Endodermal cell (in vitro differentiated cells): ENCODE results near the gene ESR1. TPM values are rescaled to one million over a fixed set of nuclear protein-coding genes. Genes with fewer than 3 reads are reported as not detected.

Source experiments
- DNase-seq: peaks from one replicate; pipeline ENCODE4 v3.0.0-alpha.2; 2017
- H3K27ac ChIP-seq: 2 replicates; pipeline ENCODE4 v1.5.1; 2013; ENCODE audit warnings: mild to moderate bottlenecking, low read depth, low read length, moderate library complexity
- H3K27me3 ChIP-seq: 2 replicates; pipeline ENCODE4 v1.6.1; 2013; ENCODE audit warnings: mild to moderate bottlenecking, low read length, moderate library complexity; ENCODE audit not compliant: insufficient read depth, control insufficient read depth, poor library complexity, severe bottlenecking
- H3K36me3 ChIP-seq: 2 replicates; pipeline ENCODE4 v1.7.0; 2013; ENCODE audit warnings: mild to moderate bottlenecking, low read length, moderate library complexity; ENCODE audit not compliant: control insufficient read depth, insufficient read depth
- H3K4me1 ChIP-seq: one replicate; pipeline ENCODE4 v1.7.0; 2013; ENCODE audit warnings: low read length; ENCODE audit not compliant: control insufficient read depth, insufficient read depth
- H3K4me3 ChIP-seq: 2 replicates; pipeline ENCODE4 v1.5.1; 2013; ENCODE audit warnings: mild to moderate bottlenecking, low read length, moderate library complexity
- H3K9ac ChIP-seq: 2 replicates; pipeline ENCODE4 v1.6.1; 2013; ENCODE audit warnings: mild to moderate bottlenecking, low read length, moderate library complexity; ENCODE audit not compliant: poor library complexity, severe bottlenecking; ENCODE audit errors: extremely low read depth
- H3K9me3 ChIP-seq: 2 replicates; pipeline ENCODE4 v1.6.1; 2013; ENCODE audit warnings: mild to moderate bottlenecking, low read length, moderate library complexity; ENCODE audit not compliant: control insufficient read depth
- H3K27ac Mint-ChIP-seq: 2 replicates; pipeline ENCODE4 v1.8.0; 2020; ENCODE audit warnings: mixed read lengths
- H3K27me3 Mint-ChIP-seq: 2 replicates; pipeline ENCODE4 v1.8.0; 2021; ENCODE audit warnings: mild to moderate bottlenecking, mixed read lengths; ENCODE audit not compliant: insufficient read depth
- H3K36me3 Mint-ChIP-seq: 2 replicates; pipeline ENCODE4 v1.8.0; 2020; ENCODE audit warnings: low read depth, mixed read lengths
- H3K4me1 Mint-ChIP-seq: 2 replicates; pipeline ENCODE4 v1.8.0; 2020; ENCODE audit warnings: mixed read lengths
- H3K4me3 Mint-ChIP-seq: 2 replicates; pipeline ENCODE4 v1.8.0; 2020; ENCODE audit warnings: mild to moderate bottlenecking, moderate library complexity, mixed read lengths
- H3K9me3 Mint-ChIP-seq: 2 replicates; pipeline ENCODE4 v1.8.0; 2020; ENCODE audit warnings: mild to moderate bottlenecking, mixed read lengths
- CTCF ChIP-seq: fragments of 200-600 bp; sonication (generic); conservative IDR thresholded peaks from 2 replicates; pipeline ENCODE4 v1.5.0; 2021; ENCODE audit warnings: antibody characterized with exemption, mild to moderate bottlenecking
- WGBS, 2 experiments: methylation state at CpG; one replicate each; pipeline versions ENCODE4 v1.1.5 to v1.1.7; 2013; ENCODE audit warnings: missing lambda C conversion rate in 2 of 2, mixed read lengths in 1 of 2; ENCODE audit not compliant: insufficient coverage in 1 of 2, insufficient read length in 1 of 2; 5-methylcytosine and 5-hydroxymethylcytosine counted together
- total RNA-seq, 2 donors: library from RNA; stranded (reverse); fragmentation: NEBNext Ultra II Directional in 1 of 2; extraction: Animal tissue kit (Norgen Biotek cat#: 25700) in 1 of 2; gene quantifications; 2 replicates in 1 of 2; 3 replicates in 1 of 2; pipeline ENCODE4 v1.2.1, GENCODE V29; 2021

The ESR1 gene
- total RNA-seq, 2 donors from 2014 or later, result not detected

GRCh38 chr6:152166497-152166896 lies 359.0 kb downstream of the ESR1 start:
- Mint-ChIP-seq H3K36me3 (no peaks in the 10 kb centered on the region), H3K4me1 (no peaks in the 10 kb centered on the region), H3K9me3 (no peaks in the 10 kb centered on the region), H3K27ac (no peak overlapping the region), H3K27me3 (no peaks in the 10 kb centered on the region), H3K4me3 (no peak overlapping the region)
- no peaks in the 10 kb centered on the region for H3K9me3 ChIP-seq
- no peak for DNase-seq
- WGBS, 2 experiments, result 86 to 97% methylated on average over 2 to 4 of the region's 4 CpGs
- no peak overlapping the region for H3K9ac ChIP-seq
- H3K27ac ChIP-seq, result no peak overlapping the region
- H3K4me3 ChIP-seq, result no peak overlapping the region
- no peaks in the 10 kb centered on the region for H3K27me3 ChIP-seq
- no peaks in the 10 kb centered on the region for H3K36me3 ChIP-seq
- no peaks in the 10 kb centered on the region for H3K4me1 ChIP-seq
- TF ChIP-seq CTCF, result no peak

GRCh38 chr6:152166897-152167296 lies 359.4 kb downstream of the ESR1 start:
- no peak overlapping the region for H3K4me3 ChIP-seq

GRCh38 chr6:152167641-152168603 lies 360.4 kb downstream of the ESR1 start:
- H3K9me3 ChIP-seq, result no peaks in the 10 kb centered on the region
- H3K4me3 Mint-ChIP-seq, result no peak overlapping the region
- H3K9me3 Mint-ChIP-seq, result no peaks in the 10 kb centered on the region
- no peaks in the 10 kb centered on the region for H3K4me1 ChIP-seq
- no peak overlapping the region for H3K4me3 ChIP-seq
- H3K4me1 Mint-ChIP-seq, result no peaks in the 10 kb centered on the region
- TF ChIP-seq CTCF, result no peak
- H3K36me3 Mint-ChIP-seq, result no peaks in the 10 kb centered on the region
- no peak overlapping the region for H3K27ac Mint-ChIP-seq
- H3K27ac ChIP-seq, result no peak overlapping the region
- WGBS, 2 experiments, result 92 to 93% methylated on average over 9 to 13 of the region's 13 CpGs
- no peaks in the 10 kb centered on the region for H3K36me3 ChIP-seq
- H3K27me3 ChIP-seq, result no peaks in the 10 kb centered on the region
- no peak overlapping the region for H3K9ac ChIP-seq
- DNase-seq, result no peak
- H3K27me3 Mint-ChIP-seq, result no peaks in the 10 kb centered on the region

More at GRCh38 chr6:152166897-152167296, 359.4 kb downstream of the ESR1 start:
- Histone ChIP-seq H3K27ac (no peak overlapping the region), H3K27me3 (no peaks in the 10 kb centered on the region), H3K9me3 (no peaks in the 10 kb centered on the region), H3K36me3 (no peaks in the 10 kb centered on the region), H3K9ac (no peak overlapping the region), H3K4me1 (no peaks in the 10 kb centered on the region)
- Mint-ChIP-seq H3K4me3 (no peak overlapping the region), H3K27ac (no peak overlapping the region), H3K27me3 (no peaks in the 10 kb centered on the region), H3K36me3 (no peaks in the 10 kb centered on the region), H3K4me1 (no peaks in the 10 kb centered on the region), H3K9me3 (no peaks in the 10 kb centered on the region)
- no peak for DNase-seq
- WGBS, 2 experiments, result 80 to 92% methylated on average over 1 to 5 of the region's 5 CpGs
- TF ChIP-seq CTCF, result no peak
